ENCODE data around the gene KCNH8.

- no peak for TF ChIP-seq CTCF (IDR thresholded peaks at IDR 0.05)
- TF ChIP-seq POLR2A (IDR thresholded peaks at IDR 0.05; ENCODE audit: low read depth) = no peak
- TF ChIP-seq EP300 (IDR thresholded peaks at IDR 0.05) = no peak
- TF ChIP-seq POLR2AphosphoS5 (IDR thresholded peaks at IDR 0.05) = no peak
Measured at GRCh38 chr3:19342389-19342788, 194.1 kb downstream of the KCNH8 start.
